GM18870 (cell line): ENCODE data around the gene DNAH11.
"Not testable (repeated sequence)": the region's sequence is repeated elsewhere in the genome, so short reads cannot be mapped to it uniquely, and the experiment has no call there.

Experiments used
- ATAC-seq: cut with Tn5 transposase; IDR thresholded peaks from one replicate; pipeline ENCODE4 v1.9.1; 2021; ENCODE audit warnings: moderate library complexity; ENCODE audit not compliant: unreplicated experiment

Gene DNAH11

DNA sequence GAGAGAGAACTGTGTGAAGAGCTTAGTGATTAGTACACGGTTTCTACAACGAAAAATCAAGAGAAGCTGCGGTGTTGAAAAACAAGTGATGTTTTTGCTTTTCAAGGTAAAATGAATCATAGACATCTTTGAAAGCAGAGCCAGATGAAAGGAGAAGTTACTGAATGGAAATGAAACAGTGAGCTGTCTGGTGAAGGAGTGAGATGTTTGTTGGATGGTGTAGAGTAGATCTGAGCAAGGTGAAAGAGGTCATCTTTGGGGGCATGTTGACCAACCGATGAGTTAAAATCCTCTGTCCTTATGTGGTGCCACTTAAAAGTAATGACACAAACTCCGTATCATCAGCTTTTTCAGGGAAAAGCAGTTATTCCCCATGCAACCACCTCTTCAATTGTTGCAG, 225.4 kb downstream of the DNAH11 start:
- ATAC-seq, result no peak

DNA sequence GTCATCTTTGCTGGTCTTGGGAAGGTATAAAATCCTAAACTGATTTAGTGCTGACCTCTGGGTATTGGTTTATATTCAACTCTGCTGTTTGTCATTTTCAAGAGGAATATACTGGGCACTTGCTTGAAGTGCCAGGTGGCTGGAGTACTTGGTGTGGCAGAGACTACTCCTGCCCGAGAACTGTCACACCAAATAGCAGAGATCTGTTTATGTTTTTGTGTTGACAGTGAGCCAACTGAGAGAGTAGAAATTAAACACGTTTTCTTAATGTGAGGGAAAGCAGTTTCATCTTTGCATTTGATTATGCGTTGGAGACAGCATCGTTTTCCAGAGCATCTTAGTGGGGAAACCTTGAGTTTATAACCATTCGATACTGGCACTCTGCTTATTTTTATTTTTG, 228.4 kb downstream of the DNAH11 start:
- no peak for ATAC-seq

DNA sequence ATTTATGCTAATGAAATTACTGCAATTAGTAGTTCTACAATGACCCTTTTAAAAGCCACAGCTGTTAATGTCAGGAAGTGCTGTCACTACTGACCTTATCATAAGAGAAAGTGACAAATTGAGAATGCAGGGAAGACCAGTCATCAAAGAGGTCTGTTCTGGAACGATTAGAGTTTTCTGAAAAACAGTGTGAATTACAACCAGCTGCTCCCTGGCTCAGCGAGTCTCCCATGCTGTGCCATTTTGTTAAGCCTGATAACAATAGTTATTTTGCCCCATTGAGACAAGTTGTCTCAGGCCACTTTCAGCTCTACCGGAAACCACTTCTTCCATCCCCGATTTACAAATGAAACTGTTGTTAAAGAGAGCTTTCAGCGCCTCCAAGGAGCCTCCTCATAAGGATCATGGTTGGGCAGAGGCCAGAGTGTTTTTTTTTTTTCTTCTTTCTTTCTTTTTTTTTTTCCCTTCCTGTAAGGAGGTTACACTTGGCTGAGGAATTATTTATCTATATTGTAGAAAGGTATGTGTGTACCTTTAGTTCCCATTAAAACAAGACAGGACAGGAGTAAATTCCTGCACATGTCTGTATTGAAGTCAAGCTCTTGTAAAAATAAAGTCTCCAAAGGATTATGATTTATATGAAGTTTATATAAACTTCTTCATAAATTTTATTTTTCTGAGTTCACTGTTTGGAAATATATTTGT, 229.2 kb downstream of the DNAH11 start:
- ATAC-seq, result no peak

DNA sequence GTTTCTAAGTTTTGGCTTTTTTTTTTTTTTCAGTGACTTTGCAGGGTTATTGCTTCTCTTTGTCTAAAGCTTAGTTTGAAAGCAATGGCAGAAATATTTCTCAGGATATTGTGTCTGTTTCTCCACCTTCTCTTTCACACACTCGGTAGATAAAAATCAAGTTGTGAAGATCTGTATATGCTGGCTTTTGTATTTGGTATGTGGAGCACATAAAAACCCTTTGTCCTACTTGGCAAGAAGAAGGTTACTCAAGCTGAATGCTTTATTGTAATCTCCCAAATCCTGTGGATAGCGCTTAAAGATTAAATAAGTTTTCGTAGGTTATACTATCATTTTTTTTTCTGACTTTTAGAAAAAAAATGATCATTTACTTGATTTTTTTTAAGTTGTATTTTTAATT, 230.5 kb downstream of the DNAH11 start:
- ATAC-seq, result no peak

DNA sequence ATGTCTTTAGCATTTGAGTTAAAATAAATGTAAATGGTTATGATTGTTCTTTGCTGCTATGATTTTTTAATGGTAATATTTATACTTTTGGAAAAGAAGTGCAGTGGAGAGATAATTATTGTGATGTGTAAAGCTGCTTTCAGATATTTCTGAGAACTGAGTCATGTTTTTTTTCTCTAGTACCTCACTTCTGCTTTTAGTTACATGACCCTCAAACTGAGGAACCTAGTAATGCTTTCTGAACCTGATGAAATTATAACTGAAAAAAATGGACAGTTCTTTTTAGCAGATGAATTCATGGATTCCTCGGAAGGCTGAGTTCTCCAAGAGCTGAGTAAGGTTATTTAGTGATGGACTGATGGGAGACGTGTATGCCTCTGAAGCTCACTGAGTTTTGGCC, 235.1 kb downstream of the DNAH11 start:
- no peak for ATAC-seq

DNA sequence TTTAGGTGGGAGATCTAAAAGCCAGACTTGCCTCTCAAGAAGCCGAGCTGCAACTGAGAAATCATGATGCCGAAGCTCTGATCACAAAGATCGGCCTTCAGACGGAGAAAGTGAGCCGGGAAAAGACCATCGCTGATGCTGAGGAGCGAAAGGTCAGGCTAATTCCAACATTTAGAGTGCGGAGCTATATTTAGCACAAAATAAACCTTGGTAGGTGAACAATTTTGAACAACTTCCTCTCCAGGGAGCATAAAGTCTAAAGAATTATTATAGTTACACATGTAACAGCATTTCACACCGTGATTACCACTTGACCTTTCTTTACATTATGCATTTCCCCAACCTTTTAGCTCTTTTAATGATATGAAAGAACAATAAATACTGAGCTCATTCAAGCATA, 236.1 kb downstream of the DNAH11 start:
- no peak for ATAC-seq

DNA sequence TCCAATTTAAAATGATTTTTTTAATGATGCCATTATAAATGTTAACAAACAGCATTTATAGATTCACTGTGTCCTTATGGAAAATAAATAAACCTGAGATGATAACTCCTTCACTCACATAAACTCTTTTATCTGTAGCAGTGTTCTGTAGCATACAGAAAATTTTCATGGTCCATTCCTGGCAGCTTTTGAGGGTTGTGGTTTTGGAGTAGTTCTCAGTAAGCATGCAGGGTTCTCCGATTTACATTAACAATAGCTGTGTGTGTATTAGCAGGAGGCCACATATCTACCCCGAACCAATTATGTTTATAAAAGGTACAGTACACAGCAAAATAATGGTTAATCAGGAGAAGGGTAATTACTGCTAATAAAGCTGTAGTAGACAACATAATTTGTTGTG, 240.2 kb downstream of the DNAH11 start:
- no peak for ATAC-seq

DNA sequence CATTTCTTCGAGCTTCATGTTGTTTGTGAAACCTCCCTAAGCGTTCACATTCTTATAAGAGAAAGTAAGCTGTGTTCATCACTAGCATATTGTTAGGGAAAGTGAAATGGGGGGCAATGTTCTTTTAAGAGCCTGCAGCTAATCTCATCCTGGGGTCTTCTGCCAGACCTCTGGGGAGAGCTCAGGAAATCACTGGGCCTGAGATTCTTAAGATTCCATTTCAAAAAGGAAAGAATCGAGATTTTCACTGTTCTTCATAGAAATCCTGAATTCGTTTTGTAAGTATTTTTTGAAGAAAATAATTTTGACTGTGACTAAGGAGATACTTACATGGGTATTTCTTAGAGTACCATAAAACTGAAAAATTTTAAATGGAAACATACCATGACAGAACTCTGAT, 242.2 kb downstream of the DNAH11 start:
- ATAC-seq, result no peak

DNA sequence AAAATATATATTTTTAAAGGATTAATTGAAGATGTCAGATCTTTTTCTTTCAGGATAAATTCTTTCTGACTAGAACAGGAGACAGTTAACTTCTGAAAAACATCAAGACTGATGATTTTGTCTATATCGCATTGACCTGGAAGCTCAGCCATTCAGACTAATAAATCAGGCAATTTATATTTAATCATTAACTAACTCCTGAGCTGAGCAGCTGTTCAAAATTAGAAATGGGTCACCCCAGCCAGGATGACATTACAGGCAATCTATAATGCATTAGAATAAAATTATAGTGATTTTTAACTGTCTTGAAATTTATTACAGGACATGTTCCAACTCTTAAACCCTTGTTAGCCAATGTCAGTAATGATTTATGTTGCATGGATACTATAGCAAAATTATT, 263.0 kb downstream of the DNAH11 start:
- no peak for ATAC-seq

DNA sequence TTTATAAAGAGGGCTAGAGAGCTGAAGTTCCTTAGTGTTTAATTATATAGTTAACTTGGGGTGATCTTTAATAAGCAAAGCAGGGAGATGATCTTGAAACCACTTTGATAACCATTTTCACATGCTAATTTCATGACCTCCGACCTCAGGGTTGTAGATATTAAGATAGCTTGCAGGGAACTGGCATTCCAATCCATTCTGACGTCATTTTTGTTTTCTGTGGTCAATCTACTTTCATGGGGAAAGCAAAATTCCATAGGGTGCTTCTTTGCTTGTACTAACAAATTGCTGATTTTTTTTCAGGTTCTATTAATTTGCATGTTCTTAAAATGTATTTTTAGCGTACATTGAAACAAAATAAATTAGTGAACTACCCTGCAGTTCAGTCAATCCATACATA, 263.5 kb downstream of the DNAH11 start:
- no peak for ATAC-seq

DNA sequence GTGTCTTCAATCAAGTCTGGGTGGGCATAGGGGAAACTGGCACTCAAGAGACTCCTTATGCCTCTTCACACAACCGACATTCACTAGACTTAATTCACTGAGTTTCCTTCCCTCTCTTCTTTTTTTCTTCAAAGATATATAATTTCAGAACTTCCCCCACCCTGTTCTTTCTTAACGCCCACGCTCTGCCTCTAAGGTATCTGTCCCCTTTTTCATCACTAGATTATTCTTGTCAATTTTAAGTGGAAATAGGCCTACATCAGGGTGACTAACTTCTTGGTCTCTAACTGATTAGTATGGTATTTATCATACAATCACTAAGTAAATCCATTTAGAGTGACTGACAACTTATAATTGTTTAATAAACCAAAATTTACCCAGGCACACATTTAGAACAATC, 276.2 kb downstream of the DNAH11 start:
- ATAC-seq, result no peak

DNA sequence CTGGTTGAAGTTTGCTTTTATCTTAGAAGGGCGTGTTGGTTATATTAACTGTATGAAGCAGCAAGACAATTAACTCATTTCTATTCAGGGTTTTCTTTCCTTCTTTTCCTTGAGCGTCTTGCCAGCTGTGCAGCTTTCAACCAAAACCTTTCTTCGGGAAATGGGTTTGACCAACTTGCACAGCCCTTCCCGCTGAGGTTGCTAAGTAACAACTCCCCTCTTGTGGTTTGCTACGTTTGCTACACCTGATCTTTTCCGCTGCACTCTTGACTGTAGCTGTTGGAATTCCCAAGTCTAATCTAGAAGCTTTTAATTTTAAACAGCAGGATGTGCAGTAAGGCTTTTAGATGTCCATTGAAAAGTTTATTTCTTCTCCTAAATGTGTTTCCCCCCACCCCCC, 286.0 kb downstream of the DNAH11 start:
- ATAC-seq, result no peak

DNA sequence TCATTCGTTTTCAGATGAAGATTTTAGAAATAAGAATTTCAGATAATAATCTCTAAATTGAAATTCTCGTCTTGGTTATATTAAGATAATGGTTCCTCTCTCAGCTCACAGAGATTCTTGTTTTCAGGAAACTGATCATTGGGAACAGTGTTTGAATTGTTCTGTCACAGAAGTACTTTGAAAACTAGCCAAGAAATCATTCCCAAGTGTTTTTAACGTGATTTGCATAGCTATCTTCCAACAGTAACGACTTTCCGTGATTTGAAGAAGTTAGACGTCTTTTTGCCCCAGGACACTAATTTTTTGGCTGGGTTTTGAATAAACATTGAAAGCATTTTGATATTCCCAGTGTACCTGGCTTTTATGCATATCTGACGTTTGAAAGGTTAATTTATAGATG, 286.9 kb downstream of the DNAH11 start:
- ATAC-seq, result no peak

DNA sequence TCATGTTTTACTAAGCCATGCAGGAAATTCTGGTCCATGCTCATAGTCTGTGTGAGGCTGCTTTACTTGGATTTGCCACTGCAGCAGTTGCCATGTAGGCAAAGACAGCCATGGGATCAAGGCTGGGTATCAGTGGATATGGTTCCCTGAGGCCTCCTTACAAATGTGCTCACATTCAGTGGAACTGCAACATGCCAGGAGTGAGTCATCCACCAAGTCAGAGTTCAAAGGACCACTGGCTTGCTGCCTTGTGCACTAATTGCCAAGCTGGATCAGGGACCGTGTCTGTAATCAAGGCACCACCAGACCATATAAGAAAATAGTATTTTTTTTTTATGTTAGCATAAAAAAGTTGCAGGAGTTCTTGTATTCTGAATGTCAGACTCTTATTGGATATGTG, 301.9 kb downstream of the DNAH11 start:
- no peak for ATAC-seq

DNA sequence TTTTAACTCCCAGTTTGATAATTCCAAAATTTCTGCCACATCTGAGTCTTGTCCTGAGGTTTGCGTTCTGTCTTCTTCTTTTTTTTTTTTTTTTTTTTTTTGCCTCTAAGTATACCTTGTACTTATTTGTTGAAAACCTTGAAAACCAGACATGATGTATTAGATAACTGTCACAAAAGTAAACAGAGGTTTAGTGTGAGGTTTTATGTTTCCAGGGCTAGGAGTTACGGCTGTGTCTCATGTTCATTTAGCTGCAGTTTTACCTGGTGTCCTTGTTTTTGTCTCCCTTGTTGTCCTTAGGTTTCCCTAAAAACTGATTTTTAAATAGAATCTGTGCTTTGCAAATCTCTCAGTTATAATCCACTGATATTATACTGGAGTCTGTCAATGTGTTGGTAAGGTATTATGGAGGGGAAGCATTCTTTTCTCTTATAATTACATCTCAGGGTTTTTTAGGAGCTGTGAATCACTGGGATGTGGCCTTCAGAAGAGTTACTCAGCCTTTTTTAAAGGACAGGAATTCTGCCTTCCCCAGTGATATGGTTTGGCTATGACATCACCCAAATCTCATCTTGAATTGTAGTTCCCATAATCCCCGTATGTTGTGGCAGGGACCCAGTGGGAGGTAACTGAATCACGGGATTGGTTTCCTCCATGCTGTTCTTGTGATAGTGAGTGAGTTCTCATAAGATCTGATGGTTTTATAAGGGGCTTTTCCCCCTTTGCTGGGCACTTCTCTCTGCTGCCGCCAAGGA, 307.9 kb downstream of the DNAH11 start:
- no peak for ATAC-seq

DNA sequence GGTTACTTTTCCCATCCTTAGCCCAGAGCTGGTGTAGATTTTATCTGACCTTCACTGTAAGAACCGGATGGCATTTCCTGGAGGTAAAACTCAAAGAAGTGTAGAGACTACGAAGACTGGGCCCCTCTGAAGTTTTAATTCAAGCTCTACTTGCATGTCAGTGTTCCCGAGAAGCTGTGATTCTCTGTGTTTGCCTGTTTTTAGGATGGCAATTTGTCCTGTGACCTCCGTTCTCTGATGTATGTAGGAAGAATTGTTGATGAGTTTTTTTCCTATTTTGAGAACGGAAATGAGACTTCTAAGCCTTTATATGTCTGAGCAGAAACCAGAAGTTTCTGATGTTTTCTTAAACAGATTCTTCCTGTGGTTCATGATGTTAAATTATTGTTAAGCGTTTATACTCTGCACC, 308.7 kb downstream of the DNAH11 start:
- ATAC-seq, result no peak

DNA sequence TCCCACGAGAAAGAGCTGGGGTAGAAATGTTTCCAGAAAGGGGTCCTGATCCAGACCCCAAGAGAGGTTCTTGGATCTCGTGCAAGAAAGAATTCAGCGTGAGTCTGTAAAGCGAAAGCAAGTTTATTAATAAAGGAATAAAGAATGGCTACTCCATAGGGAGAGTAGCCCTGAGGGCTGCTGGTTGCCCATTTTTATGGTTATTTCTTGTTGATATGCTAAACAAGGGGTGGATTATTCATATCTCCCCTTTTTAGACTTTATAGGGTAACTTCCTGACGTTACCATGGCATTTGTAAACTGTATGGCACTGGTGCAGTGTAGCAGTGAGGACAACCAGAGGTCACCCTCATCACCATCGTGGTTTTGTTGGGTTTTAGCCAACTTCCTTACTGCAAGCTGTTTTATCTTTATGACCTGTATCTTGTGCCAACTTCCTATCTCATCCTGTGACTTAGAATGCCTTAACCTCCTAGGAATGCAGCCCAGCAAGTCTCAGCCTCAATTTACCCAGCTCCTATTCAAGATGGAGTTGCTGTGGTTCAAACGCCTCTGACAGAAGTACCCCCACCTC, 322.9 kb downstream of the DNAH11 start:
- not testable (repeated sequence) for ATAC-seq

DNA sequence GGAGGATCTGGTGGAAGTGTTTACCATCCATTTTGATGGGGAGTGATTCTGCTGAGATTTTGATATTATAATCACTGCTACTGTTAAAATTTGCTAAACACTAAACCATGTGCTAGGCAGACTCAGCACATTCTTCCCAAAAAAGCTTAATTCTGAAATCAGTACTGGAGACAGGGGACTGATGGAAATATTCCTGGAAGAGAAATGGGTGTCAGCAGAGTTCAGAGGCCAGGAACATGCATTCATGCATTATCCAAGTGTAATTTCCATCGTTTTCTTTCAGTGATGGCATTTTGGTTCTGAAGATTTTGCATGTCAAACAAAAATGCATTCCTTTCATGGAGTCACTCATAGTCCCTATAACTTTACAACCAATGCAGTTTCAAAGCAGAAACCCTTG, 323.9 kb downstream of the DNAH11 start:
- no peak for ATAC-seq

DNA sequence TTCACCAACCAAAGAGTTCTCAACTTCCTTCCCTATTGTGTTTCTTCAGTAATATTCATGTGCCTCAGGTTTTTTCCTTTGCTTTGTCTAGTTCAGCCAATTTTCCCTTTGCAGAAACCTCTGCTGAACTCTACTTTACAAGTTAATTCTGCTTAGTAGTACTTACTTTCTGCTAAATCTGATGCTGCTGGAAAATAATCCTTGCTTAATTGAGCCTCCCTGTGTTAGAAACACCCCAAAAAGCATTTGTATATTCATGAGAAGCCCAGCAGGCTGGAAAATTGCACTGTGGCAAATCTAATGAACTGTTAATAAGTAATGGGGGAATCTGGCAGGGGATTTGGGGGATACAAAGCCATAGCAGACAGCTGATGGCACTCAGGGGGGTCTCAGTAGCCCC, 324.4 kb downstream of the DNAH11 start:
- ATAC-seq, result no peak

DNA sequence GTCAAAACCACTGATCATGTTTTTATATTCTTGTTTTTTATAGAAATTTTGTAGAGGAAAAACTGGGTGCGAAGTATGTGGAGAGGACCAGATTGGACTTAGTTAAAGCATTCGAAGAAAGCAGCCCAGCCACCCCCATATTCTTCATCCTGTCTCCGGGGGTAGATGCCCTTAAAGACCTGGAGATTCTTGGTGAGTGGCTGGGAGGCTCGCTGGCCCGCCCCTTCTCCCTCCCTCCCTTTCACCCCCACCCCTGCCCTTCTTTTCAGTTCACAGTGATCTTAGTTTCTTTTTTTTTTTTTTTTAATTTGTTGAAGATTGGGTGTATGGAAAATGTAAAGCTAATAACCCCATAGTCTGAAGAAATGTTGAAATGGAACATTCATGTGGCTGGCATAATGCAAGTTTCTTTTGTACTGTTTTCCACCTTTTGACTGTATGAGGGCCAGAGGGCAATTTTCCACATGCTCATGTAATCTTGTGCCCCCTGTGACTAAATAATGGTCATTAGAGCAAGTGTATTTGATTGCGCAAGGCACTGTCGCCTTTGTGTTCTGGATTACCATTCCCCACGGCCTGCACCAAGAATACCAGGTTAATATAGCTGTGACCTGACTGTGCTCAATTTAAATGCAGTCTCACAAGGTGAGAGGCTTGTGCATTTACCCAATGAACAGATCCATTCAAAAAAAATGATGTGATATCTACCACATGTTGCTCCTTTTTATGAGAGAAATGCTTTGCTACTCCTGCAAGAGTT, 325.2 kb downstream of the DNAH11 start:
- no peak for ATAC-seq

DNA sequence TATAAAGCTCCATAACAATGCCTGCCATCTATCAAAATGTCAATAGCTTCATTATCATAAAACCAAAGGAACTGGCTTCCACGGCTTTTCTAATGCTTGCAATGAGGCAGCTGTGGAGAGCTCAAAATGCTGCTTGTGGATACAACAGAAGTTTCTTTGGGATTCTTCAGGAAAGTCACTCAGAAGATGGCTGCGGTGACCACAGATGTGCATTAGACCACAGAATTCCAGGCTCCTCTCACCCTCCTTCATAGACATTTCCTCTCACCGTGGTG, 325.7 kb downstream of the DNAH11 start:
- ATAC-seq, result no peak
